Choroid plexus epithelial cell (primary cell): Measurements from ENCODE around the gene COPS8.

Source experiments
- DNase-seq: peaks from one replicate; pipeline ENCODE4 v3.0.0-alpha.2; 2010; ENCODE audit warnings: low read depth
- H3K4me3 ChIP-seq: 2 replicates; pipeline ENCODE4 v1.5.1; 2011; ENCODE audit warnings: low read depth, mild to moderate bottlenecking, control low read depth, low read length, moderate library complexity
- CTCF ChIP-seq: conservative IDR thresholded peaks from 2 replicates; pipeline ENCODE4 v1.5.1; 2011; ENCODE audit warnings: low read depth, mild to moderate bottlenecking, control low read depth, inconsistent platforms, low read length, moderate library complexity

COPS8 gene

DNA sequence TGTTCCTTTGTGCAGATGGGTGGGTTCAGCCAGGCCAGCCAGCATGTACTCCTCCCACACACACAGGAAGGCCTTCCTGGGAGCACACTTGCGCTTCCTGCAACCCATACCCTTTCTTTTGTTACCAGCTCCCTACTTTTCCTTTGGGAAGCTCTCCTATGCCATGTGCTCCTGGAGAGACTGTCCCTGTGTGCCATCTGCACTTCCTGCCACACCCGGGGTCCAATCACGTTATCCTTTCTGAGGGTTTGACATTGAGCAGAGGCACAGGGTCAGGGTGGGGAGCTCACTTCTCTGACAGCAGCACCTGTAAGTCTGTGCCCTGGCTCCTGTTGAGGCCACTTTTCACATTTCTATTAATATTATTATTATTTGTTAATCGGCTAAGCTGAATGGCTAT lies 62.9 kb downstream of the COPS8 start:
- TF ChIP-seq CTCF: no peak
- no peak for DNase-seq
- no peak overlapping the region for H3K4me3 ChIP-seq

DNA sequence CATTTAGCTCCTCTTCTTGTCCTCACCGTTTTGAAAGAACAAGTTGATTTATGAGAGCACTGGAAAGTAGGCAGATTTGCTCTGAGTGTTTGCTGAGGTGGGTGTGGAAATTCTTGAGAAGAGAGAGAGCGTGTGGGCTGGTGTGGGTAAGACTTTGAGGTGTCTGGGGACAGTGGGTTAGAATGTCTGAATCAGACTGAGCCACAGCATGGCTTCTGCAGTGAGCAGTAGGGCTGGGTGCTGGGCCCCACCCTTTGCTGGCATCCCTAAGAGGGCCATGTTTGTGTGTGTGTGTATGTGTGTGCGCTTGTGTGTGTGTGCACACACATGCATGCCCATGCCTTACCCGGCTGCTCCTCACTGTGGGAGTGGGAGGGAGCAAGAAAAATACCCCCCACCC lies 63.7 kb downstream of the COPS8 start:
- TF ChIP-seq CTCF: no peak
- DNase-seq: no peak
- H3K4me3 ChIP-seq: no peak overlapping the region
